NCI-H2029 treated with DMSO at 0.1 percent for 48 hours (cell line): ENCODE data around the gene RCSD1.
"Not testable (repeated sequence)": the region's sequence is repeated elsewhere in the genome, so short reads cannot be mapped to it uniquely, and the experiment has no call there.

Source experiments
- DNase-seq: peaks from one replicate; lab custom pipeline; 2025; lab: John Stamatoyannopoulos, UW

RCSD1 gene, protein sequence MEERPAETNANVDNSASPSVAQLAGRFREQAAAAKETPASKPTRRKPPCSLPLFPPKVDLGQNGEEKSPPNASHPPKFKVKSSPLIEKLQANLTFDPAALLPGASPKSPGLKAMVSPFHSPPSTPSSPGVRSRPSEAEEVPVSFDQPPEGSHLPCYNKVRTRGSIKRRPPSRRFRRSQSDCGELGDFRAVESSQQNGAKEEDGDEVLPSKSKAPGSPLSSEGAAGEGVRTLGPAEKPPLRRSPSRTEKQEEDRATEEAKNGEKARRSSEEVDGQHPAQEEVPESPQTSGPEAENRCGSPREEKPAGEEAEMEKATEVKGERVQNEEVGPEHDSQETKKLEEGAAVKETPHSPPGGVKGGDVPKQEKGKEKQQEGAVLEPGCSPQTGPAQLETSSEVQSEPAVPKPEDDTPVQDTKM

DNA sequence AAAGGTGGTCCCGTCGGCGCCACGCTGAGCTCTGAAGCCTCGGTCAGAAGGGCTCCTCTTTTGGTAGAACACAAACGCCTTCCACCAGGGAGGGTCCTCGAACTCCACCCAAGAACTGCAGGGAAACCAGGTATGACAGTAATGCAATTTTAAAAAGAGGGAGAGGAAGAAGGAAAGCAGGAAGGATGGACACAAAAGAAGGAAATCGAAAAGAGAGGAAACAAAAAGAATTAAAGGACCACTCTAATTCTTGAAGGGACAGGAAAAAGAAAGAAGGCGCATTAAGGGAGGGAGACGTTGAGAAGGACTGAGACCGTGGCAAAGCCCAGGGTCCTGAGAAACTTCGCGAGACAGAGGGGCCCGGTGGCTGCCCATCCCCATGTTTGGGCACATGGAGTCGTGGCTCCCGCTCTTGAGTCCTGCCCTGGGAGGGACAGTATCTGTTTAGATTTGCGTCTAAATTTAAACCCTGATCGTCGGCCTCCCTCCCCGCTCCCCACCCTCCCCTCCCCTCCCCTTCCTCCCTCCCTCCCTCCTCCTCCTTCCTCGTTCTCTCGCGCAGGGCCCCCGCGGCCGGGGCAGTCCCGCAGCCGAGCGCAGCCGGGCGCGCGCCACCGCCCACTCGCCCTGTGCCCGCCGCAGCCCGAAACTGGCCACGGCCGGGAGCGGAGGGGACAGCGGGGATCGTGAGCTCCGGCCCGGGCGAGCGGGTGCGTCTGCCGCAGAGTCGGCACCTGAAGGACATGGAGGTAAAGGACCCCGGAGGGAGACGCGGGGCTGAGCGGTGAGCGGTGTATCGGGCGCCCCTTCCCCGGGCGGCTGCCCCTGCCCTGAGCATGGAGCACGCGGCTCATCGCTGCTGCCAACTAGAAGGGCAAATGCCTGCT, at the start of gene RCSD1:
TSS of gene RCSD1 (plus strand) at position 552 of the 887 bp plus-strand sequence. CDS start at position 744, 192 bp downstream.
- no peak for DNase-seq

DNA sequence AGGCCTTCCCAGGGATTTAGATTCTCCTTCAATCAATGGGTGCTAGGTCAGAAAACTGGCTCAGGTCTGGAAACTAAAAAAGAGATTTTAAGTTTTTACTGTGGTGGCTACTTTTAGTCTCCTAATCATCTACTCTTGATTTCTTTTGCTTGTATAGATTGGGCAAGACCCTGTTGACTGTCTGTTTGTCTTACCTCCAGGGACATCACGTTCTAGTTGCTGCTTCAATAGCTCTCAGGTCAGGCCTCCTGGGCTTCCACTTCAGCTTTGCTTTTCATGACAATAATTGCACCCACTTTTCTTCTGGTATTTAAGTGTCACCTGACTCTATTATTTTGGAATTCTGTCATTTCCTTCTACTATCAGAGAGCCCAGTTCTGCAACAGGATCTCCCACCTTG, 48.0 kb upstream of the RCSD1 start:
- no peak for DNase-seq

DNA sequence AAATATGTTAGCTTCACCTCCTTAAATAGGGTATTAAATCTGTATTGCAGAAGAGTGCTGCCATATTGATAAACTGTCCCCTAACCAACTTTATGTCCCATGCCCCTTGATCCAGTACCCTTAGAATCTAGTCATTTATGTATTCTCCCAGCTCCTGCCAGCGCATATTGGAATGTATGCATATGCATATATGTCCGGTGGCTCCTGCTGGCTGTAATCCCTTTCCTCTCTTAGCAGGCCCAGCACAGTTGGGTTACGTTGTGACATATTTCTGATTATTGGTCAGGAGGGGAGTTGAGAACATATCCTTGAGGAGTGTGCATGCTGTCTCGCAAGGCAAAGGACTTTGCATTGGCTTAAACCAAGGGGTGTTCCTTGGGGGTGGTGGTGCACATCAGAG, 47.3 kb upstream of the RCSD1 start:
- no peak for DNase-seq

DNA sequence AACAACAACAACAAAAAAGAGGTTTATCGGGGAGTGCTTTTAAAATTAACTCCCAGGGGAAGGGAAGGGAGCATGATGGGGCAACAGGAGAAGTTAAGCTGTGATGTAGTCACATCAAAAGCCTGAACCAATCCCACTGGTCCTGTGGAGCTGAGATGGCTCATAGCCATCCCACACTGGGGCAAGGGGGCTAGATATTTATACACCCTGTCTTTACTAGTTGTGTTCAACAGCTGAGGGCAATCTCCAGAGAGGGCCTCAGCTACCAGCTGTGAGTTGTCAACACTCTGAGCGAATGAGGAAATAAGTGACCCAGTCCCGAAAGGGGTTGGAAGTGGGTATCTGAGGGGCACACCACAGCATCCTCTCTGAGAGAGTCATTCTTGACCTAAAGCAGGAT, 45.5 kb upstream of the RCSD1 start:
- DNase-seq: no peak

DNA sequence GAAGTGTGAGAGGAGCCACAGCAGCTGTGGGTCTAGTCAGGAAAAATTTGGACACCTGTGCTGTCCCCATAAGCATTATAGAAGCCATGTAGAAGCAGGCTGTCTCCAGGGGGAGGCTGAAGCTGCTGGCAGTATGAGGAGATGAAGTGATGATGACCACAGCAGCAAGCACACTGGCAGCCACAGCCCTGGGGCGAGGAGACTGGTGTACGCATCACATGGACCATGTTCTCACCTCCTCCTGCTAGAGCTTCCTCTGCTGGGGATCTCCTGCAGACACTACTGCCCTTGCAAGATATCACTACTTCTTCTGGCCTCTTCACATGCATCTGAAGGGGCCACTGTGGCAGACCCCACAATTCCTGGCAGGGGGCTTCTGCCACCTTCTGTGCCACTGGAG, 42.7 kb upstream of the RCSD1 start:
- no peak for DNase-seq

DNA sequence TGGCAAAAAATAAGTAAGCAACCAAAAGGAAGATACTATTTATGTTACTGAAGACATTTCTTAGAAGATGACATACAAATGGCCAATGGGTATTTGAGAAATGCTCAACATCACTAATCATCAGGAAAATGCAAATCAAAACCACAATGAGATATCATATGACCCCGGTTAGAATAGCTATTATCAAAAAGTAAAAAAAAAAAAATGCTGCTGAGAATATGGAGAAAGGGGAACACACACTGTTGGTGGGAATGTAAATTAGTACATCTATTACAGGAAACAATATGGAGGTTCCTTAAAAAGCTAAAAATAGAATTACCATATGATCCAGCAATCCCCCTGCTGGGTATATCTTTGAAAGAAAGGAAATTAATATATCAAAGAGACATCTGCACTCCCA, 42.2 kb upstream of the RCSD1 start:
- no peak for DNase-seq

DNA sequence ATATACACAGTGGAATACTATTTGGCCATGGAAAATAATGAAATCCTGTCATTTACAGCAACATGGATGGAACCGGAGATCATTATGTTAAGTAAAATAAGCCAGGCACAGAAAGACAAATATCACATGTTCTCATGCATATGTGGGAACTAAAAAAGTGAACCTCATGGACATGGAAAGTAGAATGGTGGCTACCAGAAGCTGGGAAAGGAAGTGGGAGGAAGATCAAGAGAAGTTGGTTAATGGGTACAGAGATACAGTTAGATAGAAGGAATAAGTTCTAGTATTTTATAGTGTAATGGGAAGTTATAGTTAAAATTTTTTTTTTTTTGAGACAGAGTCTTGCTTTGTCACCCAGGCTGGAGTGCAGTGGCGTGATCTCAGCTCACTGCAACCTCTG, 41.7 kb upstream of the RCSD1 start:
- no peak for DNase-seq

DNA sequence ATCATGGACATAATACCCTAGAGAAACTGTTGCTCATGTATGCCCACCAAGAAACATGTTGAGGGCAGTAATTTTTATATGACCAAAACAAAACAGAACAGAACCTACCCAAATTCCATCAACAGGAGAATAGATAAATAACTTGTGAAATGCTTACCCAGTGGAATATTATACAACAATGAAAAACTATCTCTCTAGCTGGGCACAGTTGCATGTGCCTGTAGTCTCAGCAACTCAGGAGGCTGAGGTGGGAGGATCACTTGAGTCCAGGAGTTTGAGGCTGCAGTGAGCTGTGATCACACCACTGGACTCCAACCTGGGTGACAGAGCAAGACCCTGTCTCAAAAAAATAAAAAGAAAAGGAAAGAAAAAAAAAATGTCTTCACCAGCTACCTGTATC, 37.6 kb upstream of the RCSD1 start:
- no peak for DNase-seq

DNA sequence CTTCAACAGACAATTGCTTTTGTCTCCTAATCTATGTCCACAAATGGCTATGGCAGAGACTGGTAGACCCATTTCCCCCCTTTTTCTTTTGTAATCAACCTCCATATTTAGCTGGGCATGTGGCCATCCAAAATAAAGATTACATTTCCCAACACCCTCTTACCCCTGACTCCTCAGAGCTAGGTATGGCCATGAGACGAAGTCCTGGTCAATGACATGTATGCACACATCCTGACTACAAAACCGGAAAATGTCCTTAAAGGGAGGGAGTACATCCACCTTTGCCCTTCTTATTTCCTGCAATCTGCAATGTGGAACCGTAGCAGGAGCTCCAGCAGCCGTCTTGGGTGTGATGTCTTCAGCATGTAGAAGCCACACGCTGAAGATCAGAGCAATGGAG, 36.2 kb upstream of the RCSD1 start:
- DNase-seq: no peak

DNA sequence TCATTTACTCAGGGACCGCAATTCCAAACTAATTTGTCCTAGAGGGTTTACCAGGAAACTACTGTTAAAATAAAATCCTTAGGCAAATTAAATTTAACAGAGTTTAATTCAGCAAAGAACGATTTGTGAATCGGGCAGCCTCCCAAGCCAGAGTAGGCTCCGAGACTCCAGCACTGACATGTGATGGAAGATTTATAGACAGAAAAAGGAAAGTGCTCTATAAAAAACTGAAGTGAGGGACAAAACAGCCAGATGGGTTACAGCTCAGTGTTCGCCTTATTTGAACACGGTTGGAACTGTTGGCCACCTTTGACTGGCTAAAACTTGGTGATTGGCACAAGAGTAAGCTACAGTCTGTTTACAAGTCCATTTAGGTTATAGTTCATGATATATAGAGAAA, 35.2 kb upstream of the RCSD1 start:
- DNase-seq: no peak

DNA sequence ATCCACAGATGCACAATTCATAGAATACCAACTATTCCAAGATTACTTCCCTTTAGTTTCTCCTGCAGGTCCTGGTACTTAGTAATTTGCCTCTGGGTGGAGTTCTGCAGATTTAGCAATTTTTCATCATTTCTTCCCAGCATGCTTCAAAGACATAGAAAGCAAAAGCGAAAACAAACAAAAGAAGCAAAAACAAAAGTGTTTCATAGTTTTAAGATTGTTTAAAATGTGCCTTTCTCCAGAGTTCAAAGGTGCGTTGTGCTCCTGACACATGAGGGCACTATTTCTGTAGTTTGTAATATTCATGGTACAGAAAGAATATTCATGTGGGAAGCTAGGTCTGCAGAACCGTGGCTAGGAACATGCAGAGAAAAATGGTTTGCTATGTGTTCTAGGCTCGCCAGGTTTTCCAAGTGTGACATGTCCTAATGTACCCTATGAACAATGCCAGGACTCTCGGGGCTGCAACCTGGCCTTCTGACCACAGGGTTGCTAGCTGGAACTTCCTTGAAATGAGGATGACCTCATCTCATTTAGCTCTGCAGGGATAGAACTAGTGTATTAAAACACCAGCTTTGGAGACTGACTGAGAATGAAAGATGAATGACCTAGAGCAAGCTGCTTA, 30.0 kb upstream of the RCSD1 start:
- no peak for DNase-seq

DNA sequence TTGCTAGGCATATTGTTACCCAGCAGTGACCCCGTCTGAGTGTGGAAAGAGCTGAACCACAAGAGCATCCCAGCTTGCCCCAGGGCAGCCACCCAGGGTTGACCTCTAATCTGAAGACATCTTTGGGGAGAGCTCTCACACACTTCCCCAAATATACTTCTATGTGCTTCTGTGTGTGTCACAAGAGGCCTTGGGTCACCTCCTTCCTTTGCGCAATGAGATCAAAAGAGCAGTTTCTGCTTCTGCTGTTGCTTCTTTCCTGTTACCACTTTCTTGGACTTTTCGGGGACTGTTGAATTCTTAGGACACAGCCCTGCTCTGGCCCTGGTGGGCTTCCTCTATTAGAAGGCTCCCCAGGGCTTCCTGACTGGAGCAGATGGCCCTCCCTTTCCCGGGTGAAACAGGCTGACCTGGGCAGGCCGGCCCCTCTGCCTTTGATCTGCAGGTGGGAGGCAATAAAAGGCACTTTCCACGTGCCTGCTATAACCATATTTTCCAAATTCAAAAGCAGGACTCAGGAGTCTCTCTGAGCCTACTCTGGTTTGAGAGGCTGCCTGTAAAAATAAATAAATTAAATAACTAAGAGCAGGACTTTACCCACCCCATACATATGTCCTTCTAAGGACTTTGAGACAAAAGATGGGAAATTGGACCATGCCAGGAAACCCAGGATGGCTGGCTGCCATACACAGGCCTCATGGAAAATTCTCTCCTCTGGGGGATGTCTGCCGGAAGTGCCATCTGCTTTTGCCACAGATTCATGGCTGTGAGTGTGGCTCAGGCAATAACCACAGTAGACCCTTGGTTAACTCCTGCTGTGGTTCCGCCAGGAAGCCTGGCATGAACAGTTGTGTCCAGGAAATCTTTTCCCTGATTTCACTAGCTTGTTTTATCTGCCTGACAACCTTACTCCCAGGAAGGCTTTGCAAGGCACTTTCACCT, 28.3 kb upstream of the RCSD1 start:
- DNase-seq: no peak

DNA sequence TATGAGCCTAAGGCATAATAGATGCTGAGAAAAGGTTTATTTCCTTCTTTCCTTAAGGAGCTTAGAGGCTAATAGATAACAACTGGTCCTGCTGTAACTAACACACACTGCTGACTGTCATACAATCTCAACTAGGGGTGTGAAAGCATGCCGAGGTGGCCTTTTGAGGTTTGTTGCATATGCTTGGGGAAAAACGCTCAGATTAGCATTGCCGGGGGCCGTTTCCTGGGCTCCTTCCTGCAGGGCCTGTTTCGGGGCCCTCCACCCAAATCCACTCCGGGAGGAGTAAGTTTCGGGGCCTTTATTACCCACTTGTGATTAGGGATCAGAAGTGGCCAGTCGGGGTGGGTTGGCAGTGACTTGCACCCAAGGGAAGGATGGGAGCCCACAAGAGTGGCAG, 27.2 kb upstream of the RCSD1 start:
- no peak for DNase-seq

DNA sequence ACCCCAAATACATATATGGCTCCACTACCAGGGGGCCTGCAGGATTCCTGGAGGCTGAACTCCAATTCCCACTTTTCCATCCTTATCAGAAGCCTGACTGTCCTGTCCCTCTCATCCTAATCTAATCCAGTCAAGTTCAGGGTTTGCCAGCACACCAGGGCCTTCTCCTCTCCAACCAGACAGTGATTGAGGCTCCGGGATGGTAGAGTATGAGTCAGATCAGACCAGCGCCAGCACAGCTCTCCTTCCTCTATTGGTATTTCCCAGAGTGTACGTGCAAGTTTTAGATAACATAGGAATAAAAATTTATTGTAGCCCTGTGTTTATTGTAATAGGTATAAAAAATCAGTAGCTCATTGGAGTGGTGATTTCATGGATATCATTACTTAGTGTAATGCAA, 24.5 kb upstream of the RCSD1 start:
- no peak for DNase-seq

DNA sequence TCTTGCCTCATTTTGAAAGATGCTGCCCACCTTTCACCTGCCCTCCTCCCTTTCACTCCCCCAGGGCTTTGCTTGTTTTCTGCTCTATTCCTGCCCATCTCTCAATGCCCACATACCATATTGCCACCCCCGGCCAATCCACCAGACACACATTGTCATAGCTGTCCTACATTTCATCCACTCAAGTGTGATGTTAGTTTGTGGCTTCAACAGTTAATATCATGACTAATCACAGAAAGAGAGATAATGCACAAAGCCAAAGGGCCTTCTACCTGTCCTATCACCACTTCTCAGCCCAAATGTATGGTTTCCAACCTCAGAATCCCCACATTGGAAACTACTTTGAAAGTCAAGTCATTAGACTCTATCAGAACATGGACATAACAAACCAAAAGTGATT, 18.0 kb upstream of the RCSD1 start:
- no peak for DNase-seq

DNA sequence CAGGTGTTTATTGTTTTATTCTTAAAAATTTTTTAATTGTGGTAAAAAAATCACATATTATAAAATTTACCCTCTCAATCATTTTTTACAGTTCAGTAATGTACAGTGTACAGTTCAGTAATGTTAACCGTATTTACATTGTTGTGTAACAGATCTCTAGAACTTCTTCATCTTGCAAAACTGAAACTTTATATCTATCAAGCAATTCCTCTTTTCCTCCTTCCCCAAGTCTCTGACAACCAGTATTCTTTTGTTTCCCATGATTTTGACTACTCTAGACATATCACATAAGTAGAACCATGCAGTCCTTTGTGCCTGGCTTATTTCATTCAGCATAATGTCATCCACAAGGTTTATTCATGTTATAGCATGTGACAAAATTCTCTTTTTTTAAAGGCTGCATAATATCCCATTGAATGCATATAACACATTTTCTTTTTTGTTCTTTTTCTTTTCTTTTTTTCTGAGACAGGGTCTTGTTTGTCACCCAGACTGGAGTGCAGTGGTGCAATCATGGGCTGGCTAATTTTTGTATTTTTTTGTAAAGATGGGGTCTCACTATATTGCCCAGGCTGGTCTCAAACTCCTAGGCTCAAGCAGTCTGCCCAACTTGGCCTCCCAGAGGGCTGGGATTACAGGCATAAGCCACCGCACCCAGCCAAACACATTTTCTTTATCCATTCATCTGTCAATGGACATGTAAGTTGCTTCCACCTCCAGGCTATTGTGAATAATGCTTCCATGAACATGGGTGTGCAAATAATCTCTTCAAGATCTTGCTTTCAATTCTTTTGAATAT, 17.2 kb upstream of the RCSD1 start:
- no peak for DNase-seq

DNA sequence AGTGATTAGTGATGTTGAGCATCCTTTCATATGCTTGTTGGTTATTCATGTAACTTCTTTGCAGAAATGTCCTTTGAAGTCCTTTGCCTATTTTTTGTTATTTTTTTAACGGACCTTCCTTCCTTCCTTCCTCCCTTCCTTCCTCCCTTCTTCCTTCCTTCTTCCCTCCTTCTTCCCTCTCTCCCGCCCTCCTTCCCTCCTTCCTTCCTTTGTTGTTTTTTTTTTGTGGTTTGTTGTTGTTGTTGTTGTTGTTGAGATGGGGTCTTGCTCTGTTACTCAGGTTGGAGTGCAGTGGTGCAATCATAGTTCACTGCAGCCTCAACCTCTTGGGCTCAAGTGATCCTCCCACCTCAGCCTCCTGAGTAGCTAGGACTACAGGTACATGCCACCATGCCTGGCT, 16.0 kb upstream of the RCSD1 start:
- DNase-seq: not testable (repeated sequence)

DNA sequence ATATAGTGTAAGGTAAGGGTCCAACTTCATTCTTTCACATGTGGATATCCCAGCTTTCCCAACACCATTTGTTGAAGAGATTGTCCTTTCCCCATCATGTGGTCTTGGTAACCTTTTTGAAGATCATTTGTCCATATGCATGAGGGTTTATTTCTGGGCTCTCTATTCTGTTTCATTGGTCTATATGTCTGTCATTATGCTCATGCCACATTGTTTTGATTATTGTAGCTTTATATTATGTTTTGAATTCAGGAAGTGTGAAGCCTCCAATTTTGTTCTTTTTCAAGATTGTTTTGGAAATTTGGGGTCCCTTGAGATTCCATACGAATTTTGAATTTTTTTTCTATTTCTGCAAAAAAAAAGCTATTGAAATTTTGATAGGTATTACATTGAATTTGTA, 15.2 kb upstream of the RCSD1 start:
- DNase-seq: no peak

DNA sequence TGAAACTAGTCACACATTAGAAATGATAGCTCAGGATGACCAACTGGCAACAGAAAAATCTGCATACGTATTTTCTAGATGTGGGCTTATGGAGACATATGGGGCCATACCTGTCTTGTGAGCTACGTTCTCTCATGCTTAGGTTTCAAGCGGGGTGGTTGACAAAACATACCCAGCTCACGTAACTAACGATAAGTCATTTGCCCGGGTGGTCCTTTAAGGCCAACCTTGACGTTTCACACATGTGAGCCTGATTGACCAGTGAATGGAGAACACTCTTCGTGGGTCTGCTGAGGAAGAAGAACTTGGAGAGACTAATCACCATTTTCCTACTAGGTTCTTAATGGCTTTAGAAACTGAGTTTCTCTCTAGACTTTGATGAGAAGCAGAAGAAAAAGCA, 13.5 kb upstream of the RCSD1 start:
- no peak for DNase-seq

DNA sequence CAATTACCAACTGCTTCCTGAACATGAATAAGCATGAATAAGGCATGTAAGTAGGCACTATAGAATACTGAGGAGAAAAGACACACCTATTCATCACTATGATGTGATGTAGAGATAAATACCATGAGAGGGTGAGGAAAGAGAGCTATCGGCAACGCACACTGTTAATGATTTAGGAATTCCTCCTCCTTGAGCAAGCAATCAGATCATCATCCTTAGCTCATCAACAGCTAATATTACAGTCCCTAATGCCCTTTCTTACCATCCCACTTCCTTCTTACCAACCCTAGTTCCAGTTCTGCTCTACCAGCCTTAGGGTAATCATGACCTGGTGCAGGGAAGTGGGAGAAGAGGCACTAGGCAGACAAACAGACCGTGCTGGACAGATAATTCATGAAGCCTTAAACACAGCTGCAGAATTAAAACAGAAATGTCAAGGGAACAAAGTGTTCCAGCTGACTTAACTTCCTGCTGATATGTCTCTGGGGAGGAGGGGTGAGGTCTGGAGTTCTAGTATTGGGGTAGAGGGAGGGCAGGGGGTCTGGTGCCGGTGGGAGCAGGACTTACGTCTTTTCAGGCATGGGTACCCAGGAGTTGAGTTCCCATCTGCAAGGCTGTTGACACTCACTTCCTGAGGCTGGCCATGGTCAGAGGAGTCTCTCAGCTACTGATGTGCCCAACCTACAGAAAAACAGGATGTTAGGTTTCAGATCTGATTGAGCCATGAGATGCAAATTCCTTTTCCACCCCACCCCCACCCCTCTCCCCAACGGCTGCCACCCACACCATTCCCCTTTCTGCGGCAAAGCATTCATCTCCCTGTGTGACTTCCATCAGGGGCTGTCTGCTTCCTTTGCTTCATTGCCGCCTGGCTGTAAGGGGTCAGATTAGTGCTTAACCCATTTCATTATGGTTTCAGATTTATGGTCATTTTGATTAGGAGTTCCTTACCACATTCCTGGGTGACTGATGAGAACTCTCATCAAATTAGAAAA, 12.6 kb upstream of the RCSD1 start:
- no peak for DNase-seq
